ENCODE results near the gene TRIM2. TPM values are rescaled to one million over a fixed set of nuclear protein-coding genes. Genes with fewer than 3 reads are reported as not detected.

The TRIM2 gene
- total and polyA plus RNA-seq, 3 donors from 2014 or later: 6.1 to 12.8 (median 10.7) TPM

DNA sequence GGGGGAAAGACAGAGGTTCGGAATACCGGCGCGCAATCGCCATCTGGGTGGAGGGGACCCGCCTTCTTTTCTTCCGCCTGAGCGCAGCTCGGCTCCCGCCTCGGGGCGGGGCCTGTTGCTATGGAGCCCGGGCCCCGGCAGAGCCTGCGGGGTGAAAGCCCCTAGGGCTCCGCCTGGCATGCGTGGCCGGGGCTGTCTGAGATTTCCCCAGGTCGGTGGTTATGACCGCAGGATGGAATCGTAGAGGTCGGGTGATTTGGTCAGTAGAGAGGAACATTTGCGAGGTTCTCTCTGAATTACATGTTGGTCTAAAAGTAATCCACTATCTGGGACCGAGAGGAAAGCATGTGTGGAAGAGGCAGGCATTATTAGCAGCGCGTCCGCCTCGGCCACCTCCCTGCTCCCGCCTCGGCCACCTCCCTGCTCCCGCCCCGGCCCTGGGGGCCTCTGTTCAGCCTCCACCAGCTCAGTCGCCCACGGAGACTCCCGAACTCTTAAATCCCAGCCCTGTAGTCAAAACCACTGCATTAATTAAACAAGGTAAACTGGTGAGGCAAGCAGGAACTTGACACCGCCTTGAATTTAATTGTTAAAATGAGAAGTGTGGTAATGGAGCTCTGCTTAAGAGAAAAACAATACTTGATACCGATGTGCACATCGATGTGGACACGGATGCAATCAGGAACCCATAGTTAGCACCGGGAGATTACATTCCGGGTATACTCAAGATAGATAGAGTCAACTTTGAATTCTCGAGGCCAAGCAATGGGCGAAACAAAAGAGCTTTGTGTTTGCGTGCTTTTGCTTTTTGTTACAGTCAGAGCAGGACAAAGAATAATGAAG, 45.2 kb downstream of the TRIM2 start:
- DNase-seq: peak; percentile 80
- H3K36me3 ChIP-seq (ENCODE audit: low read depth, missing control alignments): no peaks in the 10 kb centered on the region
- H3K27ac ChIP-seq: peak overlapping the region; percentile 43 to 55
- WGBS, 2 donors: 5 to 6% methylated on average over 44 of the region's 44 CpGs
- peak overlapping the region; percentile 44 to 60 for H3K4me3 ChIP-seq
- intact Hi-C loops (cut with DNase I; ENCODE audit: low total_unique reads): no loop called here
- TF ChIP-seq POLR2A (IDR thresholded peaks at IDR 0.05): no peak
- TF ChIP-seq, protein P1, sequence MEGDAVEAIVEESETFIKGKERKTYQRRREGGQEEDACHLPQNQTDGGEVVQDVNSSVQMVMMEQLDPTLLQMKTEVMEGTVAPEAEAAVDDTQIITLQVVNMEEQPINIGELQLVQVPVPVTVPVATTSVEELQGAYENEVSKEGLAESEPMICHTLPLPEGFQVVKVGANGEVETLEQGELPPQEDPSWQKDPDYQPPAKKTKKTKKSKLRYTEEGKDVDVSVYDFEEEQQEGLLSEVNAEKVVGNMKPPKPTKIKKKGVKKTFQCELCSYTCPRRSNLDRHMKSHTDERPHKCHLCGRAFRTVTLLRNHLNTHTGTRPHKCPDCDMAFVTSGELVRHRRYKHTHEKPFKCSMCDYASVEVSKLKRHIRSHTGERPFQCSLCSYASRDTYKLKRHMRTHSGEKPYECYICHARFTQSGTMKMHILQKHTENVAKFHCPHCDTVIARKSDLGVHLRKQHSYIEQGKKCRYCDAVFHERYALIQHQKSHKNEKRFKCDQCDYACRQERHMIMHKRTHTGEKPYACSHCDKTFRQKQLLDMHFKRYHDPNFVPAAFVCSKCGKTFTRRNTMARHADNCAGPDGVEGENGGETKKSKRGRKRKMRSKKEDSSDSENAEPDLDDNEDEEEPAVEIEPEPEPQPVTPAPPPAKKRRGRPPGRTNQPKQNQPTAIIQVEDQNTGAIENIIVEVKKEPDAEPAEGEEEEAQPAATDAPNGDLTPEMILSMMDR (IDR thresholded peaks at IDR 0.05): no peak
- H3K4me1 ChIP-seq: peaks cover 12% of the 10 kb centered on the region
- no peaks in the 10 kb centered on the region for H3K27me3 ChIP-seq
- H3K9me3 ChIP-seq: no peaks in the 10 kb centered on the region

DNA sequence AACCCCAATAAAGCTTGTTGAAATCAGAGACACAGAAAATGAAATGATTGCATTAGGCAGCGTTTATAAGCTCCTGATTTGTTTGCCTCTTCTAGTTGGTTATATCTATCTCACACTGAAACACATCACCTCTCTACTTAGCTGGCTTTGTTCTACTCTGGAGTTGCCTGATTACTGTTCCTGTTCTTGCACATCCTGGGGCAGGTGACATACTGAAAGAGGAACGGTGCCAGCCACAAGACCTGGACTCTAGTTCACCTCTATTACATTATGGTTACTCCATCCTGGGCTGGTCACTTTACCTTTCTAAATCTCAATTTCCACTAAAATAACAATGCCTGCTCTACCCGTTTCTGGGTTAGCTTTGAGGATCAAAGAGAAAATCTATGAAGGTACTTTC, 47.9 kb downstream of the TRIM2 start:
- 85 to 86% methylated on average over 3 of the region's 3 CpGs for WGBS, 2 donors
- Histone ChIP-seq H3K27ac (no peak overlapping the region), H3K4me3 (no peak overlapping the region), H3K4me1 (peaks cover 8% of the 10 kb centered on the region), H3K27me3 (no peaks in the 10 kb centered on the region), H3K36me3 (ENCODE audit: low read depth, missing control alignments) (no peaks in the 10 kb centered on the region), H3K9me3 (no peaks in the 10 kb centered on the region)
- no peak for TF ChIP-seq POLR2A (IDR thresholded peaks at IDR 0.05)
- TF ChIP-seq, protein P1 (IDR thresholded peaks at IDR 0.05): no peak
- intact Hi-C loops (cut with DNase I; ENCODE audit: low total_unique reads): no loop called here
- no peak for DNase-seq

DNA sequence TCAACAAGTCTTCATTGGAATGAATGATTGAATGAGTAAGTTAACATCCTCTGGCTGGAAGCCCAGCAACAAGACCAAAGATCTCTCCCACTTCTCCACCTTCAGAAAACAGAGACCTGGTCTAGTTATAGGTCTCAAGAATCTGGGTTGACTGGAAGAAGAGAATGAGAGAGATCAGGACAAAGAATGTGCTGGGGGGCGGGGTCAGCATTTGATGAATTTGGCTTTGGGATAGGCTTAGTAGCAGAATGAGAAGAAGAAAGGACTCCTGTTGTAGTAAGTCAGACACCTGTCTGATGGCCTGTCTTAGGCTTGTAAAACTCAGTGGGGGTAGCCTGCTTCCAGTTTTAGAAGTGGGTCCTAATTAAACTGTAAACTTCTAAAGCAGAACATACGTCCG, 51.0 kb downstream of the TRIM2 start:
- TF ChIP-seq, protein P1 (IDR thresholded peaks at IDR 0.05): no peak
- TF ChIP-seq POLR2A (IDR thresholded peaks at IDR 0.05): no peak
- intact Hi-C loops (cut with DNase I; ENCODE audit: low total_unique reads): no loop called here
- no peaks in the 10 kb centered on the region for H3K27me3 ChIP-seq
- H3K9me3 ChIP-seq: no peaks in the 10 kb centered on the region
- H3K36me3 ChIP-seq (ENCODE audit: low read depth, missing control alignments): no peaks in the 10 kb centered on the region
- H3K4me1 ChIP-seq: peaks cover 9% of the 10 kb centered on the region
- DNase-seq: no peak
- 67 to 94% methylated on average over 3 of the region's 3 CpGs for WGBS, 2 donors
- no peak overlapping the region for H3K4me3 ChIP-seq
- H3K27ac ChIP-seq: no peak overlapping the region

DNA sequence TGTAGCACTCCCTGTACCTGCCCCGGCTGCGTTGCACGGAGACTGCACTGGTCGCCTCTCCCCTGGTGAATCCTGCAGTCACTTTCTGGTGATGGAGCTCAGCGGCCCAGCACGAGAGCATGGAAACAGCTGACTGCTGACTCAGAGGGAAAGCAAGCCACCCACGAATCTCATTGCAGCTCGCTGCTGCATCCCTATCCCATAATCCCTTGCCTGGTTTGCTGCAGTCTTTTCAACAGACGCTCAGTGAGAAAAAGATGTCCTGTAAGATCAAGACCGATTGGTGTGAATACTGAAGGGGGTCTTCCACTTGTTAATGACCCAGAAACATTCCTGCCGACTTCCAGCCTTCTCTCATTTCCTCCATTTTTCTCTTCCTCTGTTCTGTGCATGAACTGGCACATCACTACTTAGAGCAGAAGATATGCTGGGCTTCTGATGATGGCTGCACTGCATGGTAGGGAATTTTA, 52.9 kb downstream of the TRIM2 start:
- H3K4me1 ChIP-seq: peaks cover 7% of the 10 kb centered on the region
- no peaks in the 10 kb centered on the region for H3K27me3 ChIP-seq
- WGBS, 2 donors: 29 to 34% methylated on average over 11 of the region's 11 CpGs
- H3K36me3 ChIP-seq (ENCODE audit: low read depth, missing control alignments): no peaks in the 10 kb centered on the region
- DNase-seq: peak; percentile 37
- H3K4me3 ChIP-seq: peak overlapping the region in 1 of 2 donors; percentile 14
- TF ChIP-seq, protein P1 (IDR thresholded peaks at IDR 0.05): no peak
- TF ChIP-seq POLR2A (IDR thresholded peaks at IDR 0.05): no peak
- no peaks in the 10 kb centered on the region for H3K9me3 ChIP-seq
- intact Hi-C loops (cut with DNase I; ENCODE audit: low total_unique reads): no loop called here
- H3K27ac ChIP-seq: no peak overlapping the region
